GM03348 (cell line): ENCODE results near the gene BTBD2.
A peak's percentile ranks its signal among the peaks of the same experiment; 100 is the strongest.
"Not testable (repeated sequence)": the region's sequence is repeated elsewhere in the genome, so short reads cannot be mapped to it uniquely, and the experiment has no call there.

Experiments used
- DNase-seq: peaks from one replicate; pipeline ENCODE4 v3.0.0; 2012; ENCODE audit warnings: low spot score

The BTBD2 gene

DNA sequence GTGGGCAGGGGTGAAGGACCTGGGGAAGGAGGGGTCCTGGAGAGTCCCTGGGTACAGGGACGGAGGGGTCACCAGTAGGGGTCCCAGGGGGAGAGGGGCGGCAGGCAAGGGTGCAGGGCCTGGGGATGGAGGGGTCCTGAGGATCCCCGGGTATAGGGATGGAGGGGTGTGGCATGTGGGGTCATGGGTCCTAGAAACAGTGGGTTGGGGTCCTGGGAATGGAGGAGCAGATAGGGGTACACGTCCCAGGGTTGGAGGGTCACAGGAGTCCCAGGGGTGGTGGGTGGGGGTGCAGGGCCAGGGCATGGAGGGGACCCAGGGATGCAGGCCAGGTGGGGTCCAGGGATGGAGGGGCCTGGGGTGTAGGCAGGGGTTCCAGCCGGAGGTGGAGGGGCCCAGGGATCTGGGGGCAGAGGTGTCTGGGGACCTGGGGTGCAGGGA is 1.4 kb downstream of the BTBD2 start:
- DNase-seq: no peak

- peak; percentile 10 for DNase-seq
Observed at GRCh38 chr19:2013683-2013961, 1.9 kb downstream of the BTBD2 start.

- peak; percentile 6 for DNase-seq
Observed at GRCh38 chr19:2012941-2013682, 2.4 kb downstream of the BTBD2 start.

GRCh38 chr19:2011169-2011568 is 4.3 kb downstream of the BTBD2 start:
- peak; percentile 2 for DNase-seq

DNA sequence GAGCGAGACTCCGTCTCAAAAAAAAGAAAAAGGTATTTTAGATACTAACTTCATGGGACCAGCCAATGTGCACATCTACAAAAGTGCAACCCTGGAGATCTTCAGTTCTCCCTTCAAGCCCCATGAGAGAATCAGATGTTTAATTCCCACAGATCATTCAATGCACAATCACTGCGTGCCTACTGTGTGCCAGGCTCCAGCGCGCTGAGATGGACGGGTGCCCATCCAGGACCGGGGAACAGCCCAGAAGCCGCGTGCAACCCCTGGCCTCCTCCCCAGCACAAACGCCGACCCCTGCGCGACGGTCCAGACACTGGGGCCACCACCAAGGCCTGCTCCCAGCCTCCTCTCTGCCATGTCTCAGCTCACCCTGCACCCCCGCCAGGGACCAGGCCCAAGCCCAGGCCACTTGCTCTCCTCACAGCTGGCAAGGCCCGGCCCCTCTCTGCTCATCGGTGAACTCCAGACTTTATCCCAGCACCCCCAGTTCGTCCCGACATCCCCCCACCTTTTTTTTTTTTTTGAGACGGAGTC is 5.3 kb downstream of the BTBD2 start:
- DNase-seq: peak; percentile 3

DNA sequence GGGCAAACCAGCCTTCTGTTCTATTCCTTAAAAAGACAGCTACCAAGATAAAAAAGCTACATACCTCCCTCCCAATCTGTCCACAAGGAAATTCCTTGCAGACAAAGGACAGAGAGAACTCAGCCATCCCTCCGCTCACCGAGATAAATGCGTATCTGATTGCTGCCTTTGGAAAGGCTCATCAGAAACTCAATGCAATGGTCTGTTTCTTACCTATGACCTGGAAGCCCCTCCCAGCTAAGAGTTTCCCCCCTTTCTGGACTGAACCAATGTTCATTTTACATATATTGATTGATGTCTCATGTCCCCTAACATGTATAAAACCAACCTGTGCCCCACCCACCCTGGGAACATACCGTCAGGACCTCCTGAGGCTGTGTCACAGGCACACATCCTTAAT is 11.6 kb downstream of the BTBD2 start:
- DNase-seq: no peak

DNA sequence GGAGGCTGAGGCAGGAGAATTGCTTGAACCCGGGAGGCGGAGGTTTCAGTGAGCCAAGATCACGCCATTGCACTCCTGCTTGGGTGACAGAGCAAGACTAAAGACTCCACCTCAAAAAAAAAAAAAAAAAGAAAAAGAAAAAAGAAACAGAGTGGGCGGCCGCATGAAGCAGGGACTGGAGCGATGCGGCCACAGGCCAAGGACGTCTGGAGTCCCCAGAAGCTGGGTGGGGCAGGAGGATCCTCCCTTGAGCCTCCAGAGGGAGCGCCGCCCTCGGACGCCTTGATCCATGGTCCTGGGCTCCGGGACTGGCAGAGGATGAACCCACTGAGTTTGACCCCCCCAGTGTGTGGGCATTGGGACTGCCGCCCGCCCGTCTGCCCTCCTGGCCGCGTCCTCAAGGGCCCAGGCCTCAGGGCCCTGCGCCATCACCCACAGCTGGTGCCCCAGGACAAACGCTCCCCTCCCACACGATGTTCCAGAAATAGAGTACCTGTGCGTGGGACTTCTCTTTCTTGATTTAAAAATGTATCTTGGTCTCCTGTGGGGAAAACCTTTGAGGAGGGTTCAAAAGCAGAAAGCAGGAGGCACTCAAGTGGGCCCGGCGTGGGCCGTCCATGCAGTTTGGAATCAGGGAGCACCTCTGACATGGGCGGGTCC is 15.5 kb downstream of the BTBD2 start:
- DNase-seq: no peak

GRCh38 chr19:1998712-1999708 is 16.5 kb downstream of the BTBD2 start:
- no peak for DNase-seq

DNA sequence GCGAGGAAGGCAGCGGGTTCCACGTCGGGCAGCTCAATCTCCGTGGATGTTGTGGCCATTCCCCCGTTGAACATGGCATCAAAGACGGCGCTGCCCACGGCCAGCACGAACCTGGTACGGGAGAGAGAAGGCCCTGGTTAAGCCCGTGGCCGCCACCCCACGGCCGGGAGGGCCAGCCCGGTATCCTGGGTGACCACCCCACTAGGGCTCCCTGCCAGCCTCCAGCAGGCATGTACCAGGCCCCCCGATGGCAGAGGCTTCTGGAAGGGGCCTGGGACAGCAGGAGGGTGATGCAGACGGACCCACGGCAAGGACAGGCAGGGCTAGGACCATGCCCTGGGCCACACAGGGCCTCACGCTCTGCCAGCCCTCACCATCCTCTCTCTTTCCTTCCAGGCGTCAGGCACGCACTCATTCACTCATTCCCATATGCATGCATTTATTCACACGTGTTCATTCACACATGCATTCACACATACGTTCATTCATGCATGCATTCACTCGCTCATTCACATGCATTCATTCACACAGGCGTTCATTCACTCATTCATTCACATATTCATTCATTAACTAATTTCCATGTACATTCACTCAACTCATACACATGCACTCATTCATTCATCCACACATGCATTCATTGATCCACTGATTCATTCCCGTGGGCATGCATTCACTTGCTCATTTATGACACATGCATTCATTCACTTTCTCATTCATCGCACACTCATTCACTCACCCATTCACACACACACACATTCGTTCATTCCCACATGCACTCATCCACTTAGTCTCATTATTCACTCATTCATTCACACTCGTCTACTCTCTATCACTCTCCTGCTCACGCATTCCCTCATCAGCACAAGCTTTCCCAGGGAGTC is 17.9 kb downstream of the BTBD2 start:
- no peak for DNase-seq

DNA sequence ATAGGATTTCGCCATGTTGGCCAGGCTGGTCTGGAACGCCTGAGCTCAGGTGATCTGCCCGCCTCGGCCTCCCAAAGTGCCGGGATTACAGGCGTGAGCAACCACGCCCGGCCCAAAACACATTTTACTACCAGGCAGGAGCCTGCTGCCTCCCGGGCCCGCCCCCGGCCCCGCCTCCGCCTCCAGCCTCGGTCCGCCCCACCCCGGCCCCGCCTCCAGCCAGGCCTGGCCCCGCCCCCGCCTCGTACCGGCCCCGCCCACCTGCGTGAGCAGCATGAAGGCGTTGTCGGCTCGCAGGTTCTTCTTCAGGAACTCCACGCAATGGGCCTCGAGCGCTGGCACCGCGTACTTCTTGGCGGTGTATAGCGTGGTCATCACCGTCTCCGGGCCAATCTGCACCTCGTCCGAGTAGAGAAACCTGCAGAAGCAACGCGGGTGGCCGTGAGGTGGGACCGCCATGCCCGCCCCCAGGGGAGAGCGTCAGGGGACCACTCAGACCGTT is 22.7 kb downstream of the BTBD2 start:
- peak; percentile 69 for DNase-seq

DNA sequence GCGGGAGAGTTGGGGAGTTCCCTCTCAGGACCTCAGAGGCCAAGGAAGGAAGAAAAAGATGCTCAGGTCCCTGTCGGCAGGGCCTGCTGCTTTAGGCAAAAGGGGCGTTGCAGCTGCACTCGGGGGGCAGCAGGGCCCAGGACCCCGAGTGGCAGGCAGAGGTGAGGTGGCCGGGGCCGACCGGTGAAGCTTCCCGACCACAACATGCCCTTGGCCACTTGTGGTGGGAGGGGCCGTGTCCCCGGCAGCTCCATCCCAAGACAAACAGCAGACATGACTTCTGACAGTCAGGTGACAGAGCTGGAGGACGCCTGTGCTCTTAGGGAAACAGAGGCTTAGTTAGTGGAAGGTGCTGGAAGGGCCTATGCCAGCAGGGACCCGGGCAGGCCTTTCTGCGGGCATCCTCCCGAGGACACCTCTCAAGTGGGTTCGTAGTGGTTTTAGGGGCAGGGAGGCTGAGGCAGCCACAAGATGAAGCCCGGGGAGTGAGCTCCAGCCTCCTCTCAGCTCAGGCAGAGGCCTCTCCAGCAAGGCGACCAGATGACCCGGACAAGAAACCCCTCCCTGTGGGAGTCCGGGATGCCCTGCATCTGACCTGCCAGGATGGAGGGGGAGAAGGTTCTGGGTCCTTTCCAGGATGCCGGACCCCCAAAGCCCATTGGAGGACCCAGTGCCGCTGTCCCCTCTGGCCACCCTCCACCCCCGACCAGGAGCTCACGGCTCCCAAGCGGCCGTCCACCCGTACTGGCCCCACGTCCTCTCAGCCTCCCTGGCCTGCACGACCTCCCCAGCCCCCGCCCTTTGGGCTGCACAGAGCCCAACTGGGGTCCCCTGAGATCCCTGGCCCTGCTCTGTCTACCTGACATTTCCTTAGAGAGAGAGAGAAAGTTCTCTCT is 24.2 kb downstream of the BTBD2 start:
- DNase-seq: no peak

DNA sequence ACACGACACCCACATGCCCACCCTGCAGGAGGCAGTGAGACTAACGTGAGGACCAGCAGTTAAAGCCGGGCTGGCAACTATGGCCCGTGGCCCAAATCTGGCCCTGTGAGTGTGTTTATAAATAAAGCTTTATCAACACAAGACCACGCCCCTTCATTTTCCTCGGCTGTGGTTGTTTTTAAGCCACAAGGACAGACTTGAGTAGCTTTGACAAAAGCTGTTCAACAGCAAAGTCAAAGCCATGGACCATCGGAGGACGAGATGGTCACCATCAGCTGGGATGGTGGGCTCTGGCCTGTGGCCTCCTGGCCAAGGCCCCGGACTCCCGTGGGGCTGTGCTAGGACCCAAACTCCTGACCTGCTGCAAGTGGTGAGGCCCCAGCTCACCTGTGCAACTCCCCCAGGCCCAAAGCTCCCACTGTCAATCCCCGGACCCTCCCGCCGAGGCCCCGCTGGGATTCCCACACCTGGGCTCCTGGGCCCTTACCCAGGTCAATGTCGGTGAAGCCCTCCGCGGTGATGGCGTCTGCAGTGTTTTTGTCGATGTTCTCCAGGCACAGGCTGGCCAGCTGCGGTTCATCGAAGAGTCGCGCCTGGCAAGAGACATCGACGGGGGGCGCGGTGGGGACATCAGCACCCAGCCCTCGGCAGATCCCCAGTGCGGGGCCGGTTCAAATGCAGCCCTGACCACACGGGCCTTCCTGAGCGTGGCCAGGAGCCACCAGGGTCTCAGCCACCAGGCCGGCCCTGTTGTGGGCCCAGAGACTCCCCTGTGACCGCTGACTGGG is 25.1 kb downstream of the BTBD2 start:
- no peak for DNase-seq

DNA sequence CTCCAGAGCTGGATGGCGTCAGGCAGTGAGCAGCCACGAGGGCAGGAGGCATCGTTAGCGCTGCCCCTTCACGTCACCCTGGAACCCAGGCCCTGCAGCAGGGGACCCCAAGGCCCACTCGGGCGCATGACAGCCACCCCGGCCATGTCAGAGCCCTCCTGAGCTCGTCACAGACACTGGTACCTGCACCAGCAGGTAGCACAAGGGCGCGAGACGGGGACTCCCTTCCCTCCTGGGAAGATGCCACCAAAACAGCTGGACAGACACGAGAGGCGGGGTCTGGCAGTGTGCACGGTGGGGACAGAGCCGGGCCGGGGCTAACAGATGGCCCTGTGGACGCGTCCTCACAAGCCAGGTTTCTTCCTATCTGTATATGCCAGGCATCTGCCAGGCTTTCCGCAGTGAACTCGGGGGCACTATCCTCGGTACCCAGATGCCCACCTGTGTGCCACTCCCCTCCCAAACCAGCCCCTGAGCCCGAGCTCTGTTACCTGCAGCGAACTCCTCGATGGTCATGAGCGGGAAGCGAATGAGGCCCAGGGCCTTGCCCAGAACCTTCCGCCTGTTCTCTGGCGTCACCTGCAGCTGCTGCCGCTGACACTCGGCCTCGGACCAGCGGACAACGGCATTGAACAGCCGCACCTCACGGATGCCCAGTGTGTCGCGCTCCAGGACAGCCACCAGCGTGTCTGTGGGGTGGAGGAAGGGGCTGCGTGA is 25.8 kb downstream of the BTBD2 start:
- DNase-seq: no peak

DNA sequence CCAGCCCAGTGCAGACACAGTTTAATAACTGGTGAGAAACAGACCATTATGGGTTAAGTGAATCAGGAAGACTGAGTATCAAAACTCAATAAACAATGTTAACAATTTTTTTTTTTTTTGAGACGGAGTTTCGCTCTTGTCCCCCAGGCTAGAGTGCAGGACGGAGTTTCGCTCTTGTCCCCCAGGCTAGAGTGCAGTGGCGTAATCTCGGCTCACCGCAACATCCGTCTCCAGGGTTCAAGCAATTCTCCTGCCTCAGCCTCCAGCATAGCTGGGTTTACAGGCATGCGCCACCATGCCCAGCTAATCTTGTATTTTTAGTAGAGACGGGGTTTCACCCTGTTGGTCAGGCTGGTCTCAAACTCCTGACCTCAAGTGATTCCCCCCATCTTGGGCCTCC is 27.1 kb downstream of the BTBD2 start:
- not testable (repeated sequence) for DNase-seq

DNA sequence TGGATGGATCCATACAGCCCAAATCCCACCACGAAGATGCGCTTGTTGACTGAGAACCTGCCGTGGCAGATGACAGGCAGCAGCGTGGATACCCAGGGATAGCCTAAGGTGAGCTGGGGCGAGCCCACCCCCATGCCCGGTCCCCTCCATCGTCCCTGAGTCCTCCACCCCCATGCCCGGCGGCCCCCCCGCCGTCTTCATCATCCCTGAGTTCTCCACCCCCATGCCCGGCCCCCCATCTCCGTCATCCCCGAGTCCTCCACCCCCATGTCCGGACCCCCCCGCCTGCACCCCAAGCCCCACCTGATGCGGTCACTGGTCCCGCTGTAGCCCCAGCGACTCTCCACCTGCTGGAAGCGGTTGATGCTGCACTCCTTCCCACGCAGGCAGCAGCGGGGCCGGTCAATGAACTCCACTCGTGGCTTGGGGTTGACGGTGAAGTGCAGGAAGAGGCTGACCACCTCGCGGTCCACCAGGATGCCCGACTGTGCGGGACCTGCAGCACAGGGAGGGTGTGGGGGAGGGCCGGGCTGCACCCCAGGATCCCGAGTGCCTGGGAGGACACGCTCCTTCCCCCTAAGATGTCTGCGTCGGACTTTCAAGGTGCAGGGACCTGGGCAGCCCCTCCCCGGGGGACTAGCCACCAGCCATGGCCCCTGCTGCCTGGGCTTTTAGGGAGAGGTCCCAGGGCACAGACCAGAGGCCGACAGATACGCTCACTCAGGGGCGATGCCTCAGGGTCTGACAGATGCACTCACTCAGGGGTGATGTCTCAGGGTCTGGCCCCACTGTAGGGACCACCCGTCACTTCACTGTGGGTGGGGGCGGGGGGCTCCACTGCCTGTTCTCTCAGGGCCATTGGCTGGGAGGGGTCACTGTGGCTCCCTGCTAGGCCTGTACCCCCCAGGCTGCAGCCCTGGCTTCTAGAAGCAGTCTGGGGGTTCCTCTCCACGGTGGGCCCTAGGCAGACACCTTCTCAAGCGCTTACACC is 28.0 kb downstream of the BTBD2 start:
- DNase-seq: no peak

DNA sequence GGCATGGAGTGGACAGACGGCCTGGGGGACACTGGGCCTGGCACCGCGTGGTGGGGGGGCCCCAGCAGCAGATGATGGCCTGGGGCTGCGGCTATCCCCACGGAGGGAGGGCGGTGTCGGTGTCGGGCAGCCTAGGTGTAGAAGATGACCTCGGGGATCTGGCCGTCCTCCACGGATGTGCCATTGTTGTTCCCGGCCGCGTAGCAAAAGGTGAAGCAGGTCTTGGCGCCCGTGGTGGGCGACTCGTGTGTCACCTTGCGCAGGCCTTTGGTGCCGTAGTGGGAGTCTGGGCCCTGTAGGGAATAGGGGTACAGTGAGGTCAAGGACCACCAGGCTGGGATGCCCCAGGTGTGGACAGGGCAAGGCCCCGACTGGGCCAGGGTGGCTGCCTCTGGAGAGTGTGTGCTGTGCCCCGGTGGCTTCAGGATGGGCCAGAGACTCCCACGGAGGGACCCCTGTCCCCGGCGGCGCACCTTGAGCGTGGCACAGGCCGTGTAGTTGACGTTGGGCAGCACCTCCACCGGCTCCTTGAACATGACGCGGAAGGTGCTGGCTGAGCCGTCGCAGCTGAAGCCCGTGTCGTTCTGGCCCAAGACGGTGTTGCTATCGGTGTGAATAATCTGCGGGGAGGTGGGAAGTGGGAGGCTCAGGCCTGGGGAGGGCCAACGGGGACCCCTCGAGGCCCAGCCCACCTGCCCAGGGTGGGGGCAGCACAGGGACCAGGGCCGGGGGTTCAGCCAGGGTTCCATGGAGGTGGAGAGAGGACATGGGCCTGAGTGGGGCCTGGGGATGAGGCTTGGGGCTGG is 29.0 kb downstream of the BTBD2 start:
- DNase-seq: no peak
